Skeletal muscle satellite cell (primary cell): ENCODE data around the gene ZNF570. TPM values are rescaled to one million over a fixed set of nuclear protein-coding genes. Genes with fewer than 3 reads are reported as not detected.

Experiments used
- H3K27me3 ChIP-seq: 2 replicates; pipeline ENCODE4 v1.7.0; 2013; ENCODE audit warnings: low read length; ENCODE audit not compliant: control insufficient read depth, insufficient read depth
- H3K36me3 ChIP-seq: 2 replicates; pipeline ENCODE4 v1.7.0; 2013; ENCODE audit warnings: mild to moderate bottlenecking, control low read depth, low read length; ENCODE audit not compliant: insufficient read depth
- H3K4me1 ChIP-seq: 2 replicates; pipeline ENCODE4 v1.7.0; 2013; ENCODE audit warnings: low read length; ENCODE audit not compliant: control insufficient read depth, insufficient read depth
- H3K4me2 ChIP-seq: 2 replicates; pipeline ENCODE4 v1.7.0; 2013; ENCODE audit warnings: mild to moderate bottlenecking, low read length
- H3K4me3 ChIP-seq: 2 replicates; pipeline ENCODE4 v1.7.0; 2013; ENCODE audit warnings: low read length
- H3K9ac ChIP-seq: 2 replicates; pipeline ENCODE4 v1.7.0; 2013; ENCODE audit warnings: mild to moderate bottlenecking, low read depth, low read length, moderate library complexity
- H3K9me3 ChIP-seq: replicated peaks from 2 replicates; pipeline ENCODE4 v1.7.0; 2013; ENCODE audit warnings: mild to moderate bottlenecking, control low read depth, low read length
- total RNA-seq: library from RNA; depleted of rRNA; stranded (reverse); fragments of >200 nt; gene quantifications from 2 replicates; pipeline ENCODE4 v1.2.3, GENCODE V29; 2012; rRNA removed

Gene ZNF570
- 4.2 and 6.1 TPM in 2 replicates for total RNA-seq

DNA sequence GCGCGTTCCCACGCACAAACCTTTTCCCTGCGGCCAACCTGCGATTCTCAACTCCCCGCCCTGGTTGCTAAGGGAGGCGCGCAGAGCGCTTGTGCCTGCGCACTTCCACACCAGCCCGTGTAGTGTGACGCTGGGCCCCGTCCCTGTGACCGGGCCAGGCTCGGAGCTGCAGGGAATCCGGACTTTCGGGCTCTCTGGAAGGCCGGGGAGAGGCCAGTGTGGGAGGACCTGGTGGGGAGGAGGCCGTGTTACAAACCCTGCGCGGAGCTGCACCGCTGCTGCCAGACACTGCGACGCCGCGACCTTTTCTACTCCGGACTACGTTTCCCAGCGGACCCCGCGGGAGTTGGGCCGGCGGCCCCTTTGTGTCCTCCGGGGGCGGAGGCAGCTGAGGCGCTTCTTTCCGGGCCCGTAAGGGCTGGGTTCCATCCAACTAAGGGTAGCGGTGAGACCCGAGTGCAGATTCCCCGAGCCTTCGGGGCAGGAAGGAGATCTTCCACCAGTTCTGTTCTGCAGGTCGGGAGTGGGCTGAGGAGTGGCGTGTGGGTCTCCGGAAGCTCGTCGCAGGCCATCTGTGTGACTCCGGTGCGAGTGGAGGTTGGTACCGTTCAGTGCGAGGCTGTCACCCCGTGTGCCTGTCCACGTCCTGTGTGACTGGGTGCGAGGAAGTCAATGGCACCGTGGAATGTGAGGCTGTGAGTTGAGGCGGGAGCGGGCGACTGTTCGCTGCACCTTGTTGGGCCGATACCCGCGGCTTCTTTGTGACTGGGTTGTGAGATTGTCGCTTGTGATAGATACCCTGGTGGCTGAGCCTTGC lies at the start of gene ZNF570:
Gene ZNF570 (plus strand): TSS at position 396 of the 817 bp plus-strand sequence. CDS start 999 bp downstream, outside the sequence.
- H3K4me1 ChIP-seq: peaks cover 5% of the 10 kb centered on the region
- H3K4me2 ChIP-seq: peak within 1 kb of the TSS; percentile 94
- peak within 1 kb of the TSS; percentile 78 for H3K9ac ChIP-seq
- no peaks in the 10 kb centered on the region for H3K27me3 ChIP-seq
- H3K9me3 ChIP-seq: peaks cover 7% of the 10 kb centered on the region
- peaks cover 29% of the 10 kb centered on the region for H3K36me3 ChIP-seq
- H3K4me3 ChIP-seq: peak within 1 kb of the TSS; percentile 85

DNA sequence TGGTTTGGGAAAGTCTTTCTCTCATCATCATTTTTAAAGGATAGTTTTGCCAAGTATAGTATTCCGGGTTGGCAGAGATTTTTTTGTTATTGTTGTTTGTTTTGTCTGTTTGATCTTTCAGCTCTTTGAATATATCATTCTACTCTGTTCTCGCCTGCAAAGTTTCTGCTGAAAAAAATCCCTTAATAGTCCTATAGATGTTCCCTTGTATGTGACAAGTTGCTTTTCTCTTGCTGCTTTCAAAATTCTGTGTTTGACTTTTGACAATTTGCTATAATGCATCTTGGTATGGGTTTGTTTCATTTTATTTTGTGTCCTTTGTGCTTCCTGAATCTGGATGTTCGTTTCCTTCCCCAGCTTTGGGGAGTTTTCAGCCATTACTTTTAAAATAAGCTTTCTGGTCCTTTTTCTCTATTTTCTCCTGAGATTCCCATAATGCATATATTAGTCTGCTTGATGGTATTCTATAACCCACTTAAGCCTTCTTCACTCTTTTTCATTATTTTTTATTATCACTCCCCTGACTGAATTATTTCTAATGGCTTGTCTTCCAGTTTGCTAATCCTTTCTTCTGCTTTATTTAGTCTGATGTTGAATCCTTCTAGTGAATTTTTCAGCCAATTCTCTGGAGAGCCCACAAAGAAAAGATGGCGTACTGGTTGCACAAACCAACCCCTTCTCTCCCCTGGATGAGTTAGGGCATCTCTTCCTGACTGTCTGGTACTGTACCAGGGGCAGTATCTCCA lies 16.5 kb upstream of the ZNF570 start:
- no peak overlapping the region for H3K4me3 ChIP-seq
- no peaks in the 10 kb centered on the region for H3K27me3 ChIP-seq
- peaks cover 31% of the 10 kb centered on the region for H3K9me3 ChIP-seq
- H3K4me1 ChIP-seq: no peaks in the 10 kb centered on the region
- H3K9ac ChIP-seq: no peak overlapping the region
- H3K4me2 ChIP-seq: no peak overlapping the region
- H3K36me3 ChIP-seq: peaks cover 23% of the 10 kb centered on the region

DNA sequence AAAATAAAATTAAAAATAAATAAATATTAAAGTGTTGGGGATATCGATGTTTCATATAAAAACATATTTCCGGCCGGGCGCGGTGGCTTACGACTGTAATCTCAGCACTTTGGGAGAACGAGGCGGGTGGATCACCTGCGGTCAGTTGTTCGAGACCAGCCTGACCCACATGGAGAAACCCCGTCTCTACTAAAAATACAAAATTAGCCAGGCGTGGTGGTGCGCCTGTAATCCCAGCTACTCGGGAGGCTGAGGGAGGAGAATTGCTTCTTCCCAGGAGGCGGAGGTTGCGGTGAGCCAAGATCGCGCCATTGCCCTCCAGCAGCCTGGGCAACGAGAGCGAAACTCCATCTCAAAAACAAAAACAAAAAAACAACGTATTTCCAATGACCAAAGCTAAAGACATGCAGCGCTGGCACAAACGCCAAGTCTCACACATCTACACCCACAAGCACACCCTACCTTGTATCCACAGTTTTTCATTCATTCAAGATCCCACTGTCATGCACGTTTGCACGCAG lies 2.8 kb upstream of the ZNF570 start:
- H3K4me1 ChIP-seq: peaks cover 5% of the 10 kb centered on the region
- no peaks in the 10 kb centered on the region for H3K9me3 ChIP-seq
- H3K9ac ChIP-seq: peak overlapping the region; percentile 88
- H3K27me3 ChIP-seq: no peaks in the 10 kb centered on the region
- peak overlapping the region; percentile 85 for H3K4me3 ChIP-seq
- peak overlapping the region; percentile 94 for H3K4me2 ChIP-seq
- H3K36me3 ChIP-seq: peaks cover 25% of the 10 kb centered on the region

DNA sequence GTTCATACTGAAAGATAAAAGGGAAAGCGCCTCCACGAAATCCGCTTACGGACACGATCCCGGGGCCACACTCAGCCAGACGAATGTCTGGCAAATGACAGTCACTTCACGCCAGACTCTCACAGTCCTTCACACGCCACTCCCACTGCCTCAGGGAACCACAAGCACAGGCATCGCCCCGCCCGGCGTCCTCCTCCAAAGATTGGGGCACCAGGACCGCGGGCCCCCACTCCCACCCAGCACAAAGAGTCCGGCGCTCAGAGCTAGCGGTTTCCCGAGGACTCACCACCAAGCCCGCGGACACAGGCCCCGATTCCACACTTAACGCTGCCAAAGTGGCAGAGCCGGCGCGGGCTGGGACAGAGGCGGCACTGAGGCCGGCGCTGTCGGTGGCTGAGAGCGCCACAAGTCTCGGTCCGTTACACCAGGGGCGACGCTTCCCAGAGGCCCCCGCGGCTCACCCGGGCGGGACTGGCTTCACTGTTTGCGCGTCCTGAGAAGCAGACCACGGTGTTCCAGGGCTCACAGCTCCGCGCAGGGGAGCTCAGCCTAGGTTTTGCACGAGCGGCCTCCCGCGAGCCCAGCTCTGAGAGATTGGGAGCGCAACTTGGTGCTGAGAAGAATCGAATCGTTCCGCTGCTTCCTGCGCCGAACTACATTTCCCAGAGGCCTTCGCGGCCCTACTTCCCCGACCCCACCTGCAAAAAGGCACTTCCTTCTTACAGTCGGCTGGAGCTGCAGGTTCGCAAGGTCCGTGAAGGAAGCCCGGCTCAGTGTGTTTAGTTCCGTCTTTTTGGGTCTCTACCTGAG lies 2.2 kb upstream of the ZNF570 start, which contains the start of gene ZNF569:
Gene ZNF569 (minus strand): TSS at position 647 of the 810 bp plus-strand sequence. CDS start 22,523 bp downstream, outside the sequence.
- Histone ChIP-seq H3K4me3 (peak within 1 kb of the TSS; percentile 85), H3K36me3 (peaks cover 29% of the 10 kb centered on the region), H3K9me3 (no peaks in the 10 kb centered on the region), H3K27me3 (no peaks in the 10 kb centered on the region), H3K9ac (peak within 1 kb of the TSS; percentile 88), H3K4me1 (peaks cover 5% of the 10 kb centered on the region), H3K4me2 (peak within 1 kb of the TSS; percentile 94)

DNA sequence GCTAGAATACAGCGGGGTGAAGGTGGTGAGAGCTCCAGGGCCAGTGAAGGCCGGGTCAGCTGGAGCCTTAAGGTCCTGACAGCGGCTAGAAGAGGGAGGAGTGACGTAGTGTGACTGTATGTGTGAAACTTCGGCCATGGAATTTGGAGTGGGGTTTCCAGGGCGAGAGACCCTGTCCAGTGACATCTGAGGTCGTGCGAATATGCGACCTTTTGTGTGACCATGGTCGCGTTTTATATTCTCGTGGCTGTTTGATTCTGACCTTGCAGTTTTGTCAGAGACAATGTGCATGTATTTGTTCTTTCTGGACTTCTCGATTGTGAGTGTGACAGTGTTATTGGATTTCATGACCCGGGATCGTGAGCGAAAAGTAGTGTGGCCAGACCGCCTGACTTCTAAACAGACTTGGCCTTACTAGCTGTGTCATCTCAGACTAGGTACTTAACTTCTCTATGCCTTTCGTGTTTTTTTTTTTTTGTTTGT lies 1.5 kb upstream of the ZNF570 start:
- Histone ChIP-seq H3K9ac (peak overlapping the region; percentile 88), H3K27me3 (no peaks in the 10 kb centered on the region), H3K9me3 (no peaks in the 10 kb centered on the region), H3K36me3 (peaks cover 32% of the 10 kb centered on the region), H3K4me1 (peaks cover 5% of the 10 kb centered on the region), H3K4me2 (peak overlapping the region; percentile 94), H3K4me3 (peak overlapping the region; percentile 85)

DNA sequence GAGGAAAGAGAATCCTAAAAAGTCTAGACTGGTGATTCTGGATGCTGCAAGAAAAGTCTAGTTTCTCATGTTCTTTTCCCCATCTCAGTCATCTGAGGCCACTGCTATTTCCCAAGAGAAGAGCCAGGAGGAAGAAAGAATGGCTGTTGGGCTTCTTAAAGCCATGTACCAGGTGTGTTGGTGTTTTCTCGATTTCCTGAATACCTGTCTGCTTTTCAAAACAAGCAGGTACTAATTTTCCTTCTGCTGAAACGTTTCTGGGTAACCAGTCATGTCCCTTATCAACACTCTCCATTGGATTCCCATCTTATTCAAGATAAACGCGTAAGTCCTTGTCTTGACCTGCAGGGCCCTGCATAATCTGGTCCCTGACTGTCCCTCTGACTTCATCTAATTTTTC lies 1.1 kb downstream of the ZNF570 start:
- Histone ChIP-seq H3K36me3 (peaks cover 22% of the 10 kb centered on the region), H3K4me2 (peak overlapping the region; percentile 94), H3K4me3 (peak overlapping the region; percentile 85), H3K4me1 (peaks cover 5% of the 10 kb centered on the region), H3K9me3 (peaks cover 7% of the 10 kb centered on the region), H3K27me3 (no peaks in the 10 kb centered on the region), H3K9ac (peak overlapping the region; percentile 78)

DNA sequence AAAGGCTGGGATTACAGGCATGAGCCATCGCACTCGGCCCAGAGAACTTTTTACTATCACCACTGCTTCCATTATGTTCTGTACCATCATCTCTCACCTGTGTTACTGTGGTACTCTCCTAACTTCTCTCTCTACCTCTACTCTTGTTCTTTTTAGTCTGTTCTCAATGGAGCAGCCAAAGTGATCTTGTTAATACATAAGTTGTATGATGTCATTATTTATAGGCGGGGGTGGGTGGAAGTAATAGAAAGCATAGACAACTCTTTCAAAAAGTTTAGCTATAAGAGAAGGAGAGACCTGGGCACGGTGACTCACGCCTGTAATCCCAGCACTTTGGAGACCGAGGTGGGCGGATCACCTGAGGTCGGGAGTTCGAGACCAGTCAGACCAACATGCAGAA lies 3.0 kb downstream of the ZNF570 start:
- Histone ChIP-seq H3K4me1 (peaks cover 5% of the 10 kb centered on the region), H3K9ac (no peak overlapping the region), H3K4me3 (no peak overlapping the region), H3K4me2 (no peak overlapping the region), H3K36me3 (peaks cover 41% of the 10 kb centered on the region), H3K27me3 (no peaks in the 10 kb centered on the region), H3K9me3 (peaks cover 9% of the 10 kb centered on the region)

DNA sequence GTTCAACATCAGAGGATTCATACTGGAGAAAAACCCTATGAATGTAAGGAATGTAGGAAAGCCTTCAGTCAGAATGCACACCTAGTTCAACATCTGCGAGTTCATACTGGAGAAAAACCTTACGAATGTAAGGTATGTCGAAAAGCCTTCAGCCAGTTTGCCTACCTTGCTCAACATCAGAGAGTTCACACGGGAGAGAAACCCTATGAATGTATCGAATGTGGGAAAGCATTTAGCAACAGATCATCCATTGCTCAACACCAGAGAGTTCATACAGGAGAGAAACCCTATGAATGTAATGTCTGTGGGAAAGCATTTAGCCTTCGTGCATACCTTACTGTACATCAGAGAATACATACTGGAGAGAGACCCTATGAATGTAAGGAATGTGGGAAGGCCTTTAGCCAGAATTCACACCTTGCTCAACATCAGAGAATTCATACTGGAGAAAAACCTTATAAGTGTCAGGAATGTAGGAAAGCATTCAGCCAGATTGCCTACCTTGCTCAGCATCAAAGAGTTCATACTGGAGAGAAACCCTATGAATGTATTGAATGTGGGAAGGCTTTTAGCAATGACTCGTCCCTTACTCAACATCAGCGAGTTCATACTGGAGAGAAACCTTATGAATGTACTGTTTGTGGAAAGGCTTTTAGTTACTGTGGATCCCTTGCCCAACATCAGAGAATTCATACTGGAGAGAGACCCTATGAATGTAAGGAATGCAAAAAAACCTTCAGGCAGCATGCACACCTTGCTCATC lies 15.4 kb downstream of the ZNF570 start:
- H3K36me3 ChIP-seq: peaks cover 40% of the 10 kb centered on the region
- H3K4me2 ChIP-seq: no peak overlapping the region
- no peak overlapping the region for H3K4me3 ChIP-seq
- H3K9ac ChIP-seq: no peak overlapping the region
- no peaks in the 10 kb centered on the region for H3K27me3 ChIP-seq
- H3K9me3 ChIP-seq: peaks cover 57% of the 10 kb centered on the region
- no peaks in the 10 kb centered on the region for H3K4me1 ChIP-seq

DNA sequence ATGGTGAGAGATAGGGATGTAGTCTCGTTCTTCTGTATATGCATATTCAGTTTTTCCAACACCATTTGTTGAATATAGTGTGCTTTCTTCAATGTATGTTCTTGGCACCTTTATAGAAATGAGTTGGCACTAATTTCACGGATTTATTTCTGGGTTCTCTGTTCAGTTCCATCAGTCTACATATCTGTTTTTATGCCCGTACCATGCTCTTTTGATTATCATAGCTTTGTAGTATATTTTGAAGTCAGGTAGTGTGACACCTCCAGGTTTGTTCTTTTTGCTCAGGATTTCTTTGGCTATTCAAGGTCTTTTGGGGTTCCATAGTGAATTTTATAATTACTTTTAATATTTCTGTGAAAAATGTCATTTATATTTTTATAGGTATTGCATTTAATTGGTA lies 23.1 kb downstream of the ZNF570 start:
- Histone ChIP-seq H3K9me3 (peaks cover 21% of the 10 kb centered on the region), H3K4me3 (no peak overlapping the region), H3K4me1 (no peaks in the 10 kb centered on the region), H3K9ac (no peak overlapping the region), H3K36me3 (no peaks in the 10 kb centered on the region), H3K4me2 (no peak overlapping the region), H3K27me3 (no peaks in the 10 kb centered on the region)

DNA sequence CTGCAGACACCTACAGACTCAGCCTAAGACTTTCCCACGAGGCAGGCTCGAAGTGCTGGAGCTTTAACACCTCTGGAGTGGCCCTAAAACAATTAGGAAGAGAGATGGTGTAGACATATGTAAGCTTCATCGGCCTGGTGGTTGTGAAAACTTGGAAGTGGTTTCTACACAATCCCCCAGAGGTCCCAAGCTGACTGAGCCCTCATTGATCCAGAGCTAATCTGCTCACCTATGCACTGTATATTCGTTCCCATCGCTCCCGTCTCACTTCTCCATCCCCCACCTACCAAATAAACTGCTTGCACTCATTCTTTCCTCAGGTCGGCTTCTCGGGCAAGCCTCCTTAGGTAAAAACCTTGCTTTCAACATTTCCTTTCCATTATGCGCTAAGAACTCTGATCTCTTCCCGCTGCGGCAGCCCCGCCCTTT lies 36.8 kb downstream of the ZNF570 start:
- peak overlapping the region; percentile 82 for H3K9ac ChIP-seq
- H3K4me1 ChIP-seq: no peaks in the 10 kb centered on the region
- H3K4me3 ChIP-seq: peak overlapping the region; percentile 80

More for the DNA sequence above, 36.8 kb downstream of the ZNF570 start:
- Histone ChIP-seq H3K27me3 (no peaks in the 10 kb centered on the region), H3K36me3 (no peaks in the 10 kb centered on the region), H3K4me2 (peak overlapping the region; percentile 84), H3K9me3 (no peaks in the 10 kb centered on the region)
